Peyer's patch (tissue), 4 donors: ENCODE measurements around the gene GABRR1.

Experiments
- CTCF ChIP-seq, 6 experiments: fragments of 450-650 bp in 4 of 6; fragments of 200-600 bp in 2 of 6; sonication (generic) in 1 of 6; IDR thresholded peaks; one replicate each; pipeline ENCODE4 v1.5.1; 2017 to 2019; ENCODE audit warnings: antibody characterized with exemption in 6 of 6, mild to moderate bottlenecking in 3 of 6, moderate library complexity in 1 of 6
- POLR2A ChIP-seq, 2 donors: fragments of 450-650 bp; IDR thresholded peaks; one replicate each; pipeline ENCODE4 v1.5.1; 2017; ENCODE audit warnings: antibody characterized with exemption in 2 of 2, mild to moderate bottlenecking in 2 of 2, moderate library complexity in 2 of 2

DNA sequence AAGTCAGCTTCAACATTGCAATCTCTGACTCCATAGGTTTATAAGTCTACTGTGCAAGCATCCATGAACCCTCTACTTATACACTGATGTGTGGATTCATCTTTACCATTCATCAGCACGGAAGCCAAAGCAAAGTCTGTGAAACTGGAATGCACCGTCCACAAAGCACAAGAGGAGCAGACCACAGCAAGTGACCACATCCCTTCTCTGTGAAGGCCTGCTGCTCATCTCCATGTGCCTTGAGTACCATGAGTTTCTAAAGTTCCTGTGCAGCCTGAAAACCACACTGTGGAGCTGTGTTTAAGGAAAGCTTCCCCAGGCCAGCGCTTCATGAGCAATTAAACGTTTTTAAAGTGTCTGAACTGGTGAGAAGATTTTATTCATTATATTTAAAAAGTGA, 20.0 kb downstream of the GABRR1 start:
- TF ChIP-seq CTCF (IDR thresholded peaks at IDR 0.05) (no peak), POLR2A (IDR thresholded peaks at IDR 0.05) (no peak)
